Activated T-helper 2 cell treated with anti-CD3 and anti-CD28 coated beads, Interferon-gamma antibody, Interleukin-2, Interleukin-4, amounts not matched to agents 10 μg/mL and 5 μg/mL and 100 μg/mL, durations not matched to agents 14 hours and 24 hours and 36 hours (primary cell): ENCODE measurements around the gene SLIT1. TPM values are rescaled to one million over a fixed set of nuclear protein-coding genes. Genes with fewer than 3 reads are reported as not detected.

Experiments used
- DNase-seq: peaks from one replicate; pipeline ENCODE4 v3.0.0; 2021; ENCODE audit warnings: low spot score
- H3K27ac Mint-ChIP-seq: one replicate; pipeline ENCODE4 v1.8.0; 2021; ENCODE audit warnings: mixed read lengths
- H3K27me3 Mint-ChIP-seq: one replicate; pipeline ENCODE4 v1.8.0; 2021; ENCODE audit warnings: low read depth, mixed read lengths
- H3K36me3 Mint-ChIP-seq: one replicate; pipeline ENCODE4 v1.8.0; 2021; ENCODE audit warnings: low read depth, mixed read lengths
- H3K4me1 Mint-ChIP-seq: one replicate; pipeline ENCODE4 v1.8.0; 2021; ENCODE audit warnings: low read depth, mixed read lengths
- H3K4me3 Mint-ChIP-seq: one replicate; pipeline ENCODE4 v1.8.0; 2021; ENCODE audit warnings: low read depth, mild to moderate bottlenecking, moderate library complexity, mixed read lengths
- H3K9me3 Mint-ChIP-seq: one replicate; pipeline ENCODE4 v1.8.0; 2021; ENCODE audit warnings: mixed read lengths
- intact Hi-C: fragments of 100-400 bp; cut with micrococcal nuclease; formaldehyde crosslinking; loops from one replicate; pipeline ENCODE4 v1.15.1; 2023
- total RNA-seq: library from RNA; stranded (reverse); gene quantifications from 2 replicates; pipeline ENCODE4 v1.2.3, GENCODE V29; 2022

Gene SLIT1
- total RNA-seq, 1 donor from 2014 or later, result 0.21 TPM

- Mint-ChIP-seq H3K27ac (no peak overlapping the region), H3K4me3 (no peak overlapping the region), H3K4me1 (no peaks in the 10 kb centered on the region), H3K36me3 (no peaks in the 10 kb centered on the region), H3K27me3 (no peaks in the 10 kb centered on the region), H3K9me3 (no peaks in the 10 kb centered on the region)
- no peak for DNase-seq
- intact Hi-C loops, result no loop called here
Observed at GRCh38 chr10:97124211-97124610, 61.5 kb downstream of the SLIT1 start.

DNA sequence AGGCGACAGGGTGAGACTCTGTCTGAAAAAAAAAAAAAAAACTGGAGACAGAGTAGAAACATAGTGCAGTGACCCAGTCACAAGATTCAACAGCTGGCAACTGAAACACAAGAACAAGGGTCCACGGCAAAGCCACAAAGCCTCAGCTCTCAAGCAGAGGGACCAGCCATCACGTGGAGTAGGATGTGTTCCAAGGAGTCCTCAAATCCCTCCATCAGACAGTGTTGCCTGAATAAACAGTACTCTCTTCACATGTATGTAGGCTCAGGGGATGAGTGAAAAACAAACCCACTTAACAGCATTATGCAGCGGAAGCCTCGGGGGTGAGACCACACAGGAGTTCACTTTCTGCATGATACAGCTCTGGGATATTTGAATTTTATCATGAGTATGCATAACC is 62.0 kb downstream of the SLIT1 start:
- DNase-seq, result no peak
- Mint-ChIP-seq H3K4me1 (no peaks in the 10 kb centered on the region), H3K9me3 (no peaks in the 10 kb centered on the region), H3K27me3 (no peaks in the 10 kb centered on the region), H3K36me3 (no peaks in the 10 kb centered on the region), H3K4me3 (no peak overlapping the region), H3K27ac (no peak overlapping the region)
- intact Hi-C loops, result no loop called here

GRCh38 chr10:97121041-97121440 is 64.7 kb downstream of the SLIT1 start:
- DNase-seq, result no peak
- peaks cover under 1% of the 10 kb centered on the region for H3K27me3 Mint-ChIP-seq
- no peak overlapping the region for H3K27ac Mint-ChIP-seq
- intact Hi-C loops, result no loop called here
- H3K4me3 Mint-ChIP-seq, result no peak overlapping the region
- H3K4me1 Mint-ChIP-seq, result no peaks in the 10 kb centered on the region
- no peaks in the 10 kb centered on the region for H3K36me3 Mint-ChIP-seq
- no peaks in the 10 kb centered on the region for H3K9me3 Mint-ChIP-seq

- Mint-ChIP-seq H3K27me3 (peaks cover 3% of the 10 kb centered on the region), H3K4me3 (no peak overlapping the region), H3K27ac (no peak overlapping the region), H3K36me3 (no peaks in the 10 kb centered on the region), H3K4me1 (no peaks in the 10 kb centered on the region), H3K9me3 (no peaks in the 10 kb centered on the region)
- intact Hi-C loops, result no loop called here
- no peak for DNase-seq
Observed at GRCh38 chr10:97120370-97120769, 65.4 kb downstream of the SLIT1 start.

DNA sequence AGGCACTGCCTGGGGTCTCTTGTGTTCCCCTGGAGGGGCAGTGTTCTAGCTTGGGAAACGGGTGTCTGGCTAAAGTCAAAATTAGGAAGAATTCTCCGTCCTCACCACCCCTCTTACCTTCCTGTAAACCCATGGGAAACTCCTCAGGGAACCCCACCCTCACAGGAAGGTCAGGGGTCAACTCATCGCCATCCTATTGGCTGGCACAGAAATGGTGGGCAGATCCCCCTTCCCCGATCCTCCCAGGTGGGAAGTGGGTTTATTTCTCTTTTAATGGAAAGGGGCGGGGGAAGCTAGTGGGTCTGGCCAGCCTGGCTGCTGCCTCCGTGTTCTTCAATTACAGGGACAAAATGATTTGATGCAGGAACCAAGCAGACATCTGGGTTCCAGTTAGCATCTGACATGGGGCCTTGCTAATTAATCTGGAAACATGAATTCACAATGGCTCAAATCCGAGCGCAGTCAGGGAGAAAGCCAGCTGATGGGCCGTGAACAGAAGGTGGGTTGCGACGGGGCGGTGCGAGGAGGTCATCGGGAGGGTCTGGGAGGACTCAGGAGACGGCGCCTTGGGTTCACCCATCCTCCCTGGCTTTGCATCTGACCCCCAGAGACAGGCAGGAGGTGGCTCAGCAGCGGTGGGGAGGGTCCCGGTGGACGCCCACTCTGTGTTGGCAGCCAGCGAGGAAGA is 66.6 kb downstream of the SLIT1 start:
- H3K36me3 Mint-ChIP-seq, result no peaks in the 10 kb centered on the region
- DNase-seq, result no peak
- H3K4me3 Mint-ChIP-seq, result no peak overlapping the region
- intact Hi-C loops, result no loop called here
- no peak overlapping the region for H3K27ac Mint-ChIP-seq
- no peaks in the 10 kb centered on the region for H3K9me3 Mint-ChIP-seq
- peaks cover 3% of the 10 kb centered on the region for H3K27me3 Mint-ChIP-seq
- H3K4me1 Mint-ChIP-seq, result no peaks in the 10 kb centered on the region

DNA sequence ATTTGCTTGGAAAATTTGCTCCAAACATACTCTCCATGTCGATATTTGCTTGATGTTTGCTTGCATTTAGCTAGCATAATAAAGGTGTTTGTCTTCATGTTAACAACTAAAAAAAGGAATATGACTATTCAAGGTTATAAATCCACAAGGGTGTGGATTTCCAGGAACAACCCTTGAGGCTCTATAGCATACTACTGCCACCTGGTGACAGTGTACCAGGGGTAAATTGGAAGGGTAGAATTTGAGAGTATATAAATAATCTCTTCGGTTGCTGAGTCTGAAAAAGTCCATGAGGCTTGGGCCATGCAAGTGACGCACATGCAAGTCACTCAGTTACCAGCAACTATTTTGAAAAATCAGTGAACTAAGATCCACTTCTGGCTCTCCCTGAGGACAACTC is 68.4 kb downstream of the SLIT1 start:
- Mint-ChIP-seq H3K9me3 (no peaks in the 10 kb centered on the region), H3K4me1 (no peaks in the 10 kb centered on the region), H3K27ac (no peak overlapping the region), H3K27me3 (peaks cover 4% of the 10 kb centered on the region), H3K36me3 (no peaks in the 10 kb centered on the region), H3K4me3 (no peak overlapping the region)
- DNase-seq, result no peak
- intact Hi-C loops, result no loop called here

DNA sequence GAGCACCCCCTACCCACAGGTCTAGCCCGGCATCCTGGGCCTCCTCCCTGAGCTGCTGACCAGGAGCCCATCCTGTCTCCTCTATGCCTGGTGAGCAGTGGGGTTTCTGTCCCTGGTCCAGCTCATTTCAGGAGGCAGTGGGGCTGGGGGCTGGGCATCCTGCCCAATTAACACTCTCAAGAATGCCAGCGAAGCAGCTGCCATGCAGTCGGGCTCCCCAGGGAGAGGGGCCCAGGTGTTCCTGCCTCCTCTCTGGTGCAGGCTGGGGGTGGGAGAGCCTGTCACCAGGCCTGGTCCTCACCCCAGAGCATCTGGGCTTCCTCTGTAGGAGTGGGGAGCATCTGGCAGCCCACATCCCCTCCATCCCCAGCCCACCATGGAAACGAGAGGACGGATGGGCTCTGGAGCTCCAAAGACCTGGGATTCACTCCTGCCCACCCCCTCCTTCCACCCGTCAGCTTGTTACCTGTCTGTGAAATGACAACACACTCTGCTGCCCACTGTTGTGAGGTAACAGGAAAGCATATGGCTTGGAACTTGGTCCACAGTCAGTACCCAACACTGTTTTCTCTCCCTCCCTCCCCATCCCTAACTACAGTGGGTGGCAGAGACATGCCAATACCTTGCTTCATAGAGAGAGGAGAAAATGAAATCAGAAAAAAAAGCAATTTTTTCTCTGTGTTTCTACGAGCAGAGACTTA is 69.1 kb downstream of the SLIT1 start:
- no peaks in the 10 kb centered on the region for H3K4me1 Mint-ChIP-seq
- no peaks in the 10 kb centered on the region for H3K36me3 Mint-ChIP-seq
- H3K4me3 Mint-ChIP-seq, result no peak overlapping the region
- H3K9me3 Mint-ChIP-seq, result no peaks in the 10 kb centered on the region
- no peak for DNase-seq
- peaks cover 8% of the 10 kb centered on the region for H3K27me3 Mint-ChIP-seq
- H3K27ac Mint-ChIP-seq, result no peak overlapping the region
- intact Hi-C loops, result no loop called here

DNA sequence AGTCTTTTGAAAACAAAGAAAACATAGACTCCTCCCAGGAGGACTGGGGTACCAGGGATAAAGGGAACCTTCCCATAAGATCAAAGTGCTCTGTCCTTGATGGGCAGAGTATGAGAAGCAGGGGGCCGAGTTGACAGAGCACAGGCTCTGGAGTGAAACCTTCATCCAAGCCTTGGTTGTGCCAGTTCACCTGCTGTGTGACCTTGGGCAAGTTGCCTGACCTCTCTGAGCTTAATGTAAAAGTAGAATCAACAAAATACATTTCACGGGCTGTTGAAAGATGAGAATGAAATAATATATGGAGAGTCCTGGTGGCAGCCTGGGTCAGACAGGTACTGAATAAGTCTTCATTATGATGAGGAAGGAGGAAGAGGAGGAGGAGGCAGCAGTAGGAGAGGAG is 69.9 kb downstream of the SLIT1 start:
- H3K4me3 Mint-ChIP-seq, result no peak overlapping the region
- DNase-seq, result no peak
- H3K27me3 Mint-ChIP-seq, result peaks cover 8% of the 10 kb centered on the region
- no peaks in the 10 kb centered on the region for H3K4me1 Mint-ChIP-seq
- no peaks in the 10 kb centered on the region for H3K9me3 Mint-ChIP-seq
- no peaks in the 10 kb centered on the region for H3K36me3 Mint-ChIP-seq
- H3K27ac Mint-ChIP-seq, result no peak overlapping the region
- intact Hi-C loops, result no loop called here

DNA sequence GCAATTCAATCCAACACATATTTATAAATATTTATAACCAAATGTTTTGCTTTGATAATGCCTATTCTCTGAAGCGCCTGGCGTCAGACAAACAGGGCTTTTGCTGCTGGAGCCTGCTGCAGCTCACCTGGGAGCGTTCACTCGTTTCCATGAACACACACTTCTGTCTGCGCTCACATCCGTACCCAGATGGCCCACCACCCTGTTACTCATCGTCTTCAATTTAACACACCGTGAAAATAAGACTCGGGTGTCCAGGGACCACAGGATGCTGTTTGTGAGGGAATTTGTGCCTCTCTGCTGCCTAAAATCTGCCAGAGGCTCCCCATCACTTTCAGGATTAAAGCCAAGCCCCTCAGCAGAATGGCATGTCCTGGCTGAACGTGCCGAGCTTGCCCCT is 74.1 kb downstream of the SLIT1 start:
- no peaks in the 10 kb centered on the region for H3K36me3 Mint-ChIP-seq
- no peaks in the 10 kb centered on the region for H3K9me3 Mint-ChIP-seq
- H3K4me1 Mint-ChIP-seq, result no peaks in the 10 kb centered on the region
- DNase-seq, result no peak
- no peak overlapping the region for H3K4me3 Mint-ChIP-seq
- H3K27ac Mint-ChIP-seq, result no peak overlapping the region
- peaks cover 18% of the 10 kb centered on the region for H3K27me3 Mint-ChIP-seq
- intact Hi-C loops, result no loop called here

GRCh38 chr10:97109547-97109946 is 76.2 kb downstream of the SLIT1 start:
- intact Hi-C loops, result no loop called here
- H3K9me3 Mint-ChIP-seq, result no peaks in the 10 kb centered on the region
- no peaks in the 10 kb centered on the region for H3K36me3 Mint-ChIP-seq
- no peaks in the 10 kb centered on the region for H3K4me1 Mint-ChIP-seq
- H3K4me3 Mint-ChIP-seq, result no peak overlapping the region
- H3K27me3 Mint-ChIP-seq, result peaks cover 14% of the 10 kb centered on the region
- no peak for DNase-seq
- H3K27ac Mint-ChIP-seq, result no peak overlapping the region

- peaks cover 14% of the 10 kb centered on the region for H3K27me3 Mint-ChIP-seq
- no peaks in the 10 kb centered on the region for H3K4me1 Mint-ChIP-seq
- H3K36me3 Mint-ChIP-seq, result no peaks in the 10 kb centered on the region
- H3K9me3 Mint-ChIP-seq, result no peaks in the 10 kb centered on the region
- DNase-seq, result no peak
- H3K27ac Mint-ChIP-seq, result no peak overlapping the region
- intact Hi-C loops, result no loop called here
- no peak overlapping the region for H3K4me3 Mint-ChIP-seq
Observed at GRCh38 chr10:97107551-97107950, 78.2 kb downstream of the SLIT1 start.

- Mint-ChIP-seq H3K4me1 (no peaks in the 10 kb centered on the region), H3K27me3 (peaks cover 10% of the 10 kb centered on the region), H3K4me3 (no peak overlapping the region), H3K27ac (no peak overlapping the region), H3K9me3 (no peaks in the 10 kb centered on the region), H3K36me3 (no peaks in the 10 kb centered on the region)
- intact Hi-C loops, result no loop called here
- DNase-seq, result no peak
Observed at GRCh38 chr10:97106207-97106606, 79.6 kb downstream of the SLIT1 start.

- peaks cover 8% of the 10 kb centered on the region for H3K27me3 Mint-ChIP-seq
- H3K27ac Mint-ChIP-seq, result no peak overlapping the region
- no peak overlapping the region for H3K4me3 Mint-ChIP-seq
- DNase-seq, result no peak
- no peaks in the 10 kb centered on the region for H3K4me1 Mint-ChIP-seq
- H3K36me3 Mint-ChIP-seq, result no peaks in the 10 kb centered on the region
- intact Hi-C loops, result no loop called here
- no peaks in the 10 kb centered on the region for H3K9me3 Mint-ChIP-seq
Observed at GRCh38 chr10:97105303-97105702, 80.5 kb downstream of the SLIT1 start.
